Nephron progenitor cell (in vitro differentiated cells): ENCODE measurements around the gene HPS3.

Experiments
- DNase-seq: peaks from one replicate; pipeline ENCODE4 v3.0.0; 2021
- H3K27ac Mint-ChIP-seq: 2 replicates; pipeline ENCODE4 v1.8.0; 2021; ENCODE audit warnings: mild to moderate bottlenecking, moderate library complexity, mixed read lengths
- H3K27me3 Mint-ChIP-seq: 2 replicates; pipeline ENCODE4 v1.8.0; 2021; ENCODE audit warnings: mild to moderate bottlenecking, low read depth, mixed read lengths; ENCODE audit not compliant: poor library complexity
- H3K36me3 Mint-ChIP-seq: 2 replicates; pipeline ENCODE4 v1.8.0; 2021; ENCODE audit warnings: low read depth, mixed read lengths
- H3K4me1 Mint-ChIP-seq: 2 replicates; pipeline ENCODE4 v1.8.0; 2021; ENCODE audit warnings: mixed read lengths
- H3K4me3 Mint-ChIP-seq: 2 replicates; pipeline ENCODE4 v1.8.0; 2021; ENCODE audit warnings: mild to moderate bottlenecking, moderate library complexity, mixed read lengths
- H3K9me3 Mint-ChIP-seq: 2 replicates; pipeline ENCODE4 v1.8.0; 2021; ENCODE audit warnings: mild to moderate bottlenecking, moderate library complexity, mixed read lengths
- TF ChIP-seq, protein P1 (sequence below): fragments of 200-600 bp; sonication (generic); IDR thresholded peaks from 2 replicates; pipeline ENCODE4 v1.5.0; 2021; ENCODE audit warnings: antibody characterized with exemption

The HPS3 gene

DNA sequence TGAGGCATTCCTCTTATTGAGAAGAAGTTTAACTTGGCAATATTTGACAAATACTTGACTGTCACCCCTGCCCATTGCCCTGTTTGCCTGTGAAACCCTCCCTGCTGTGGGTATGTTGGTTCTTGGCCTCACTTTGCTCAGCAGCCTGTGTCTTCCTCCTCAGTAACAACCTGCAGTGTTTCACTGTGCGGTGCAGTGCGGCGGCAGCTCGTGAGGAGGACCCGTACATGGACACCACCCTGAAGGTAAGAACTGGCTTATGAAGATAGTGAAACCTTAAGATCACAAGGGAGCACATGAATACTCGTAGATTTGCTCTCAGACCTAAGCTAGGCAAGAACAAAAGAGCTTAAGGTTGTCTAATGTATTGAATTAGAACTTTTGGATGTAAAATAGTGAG, 21.0 kb downstream of the HPS3 start:
- Mint-ChIP-seq H3K4me1 (peaks cover 25% of the 10 kb centered on the region), H3K27ac (no peak overlapping the region), H3K36me3 (peaks cover 22% of the 10 kb centered on the region), H3K9me3 (no peaks in the 10 kb centered on the region), H3K27me3 (no peaks in the 10 kb centered on the region), H3K4me3 (no peak overlapping the region)
- TF ChIP-seq, protein P1, sequence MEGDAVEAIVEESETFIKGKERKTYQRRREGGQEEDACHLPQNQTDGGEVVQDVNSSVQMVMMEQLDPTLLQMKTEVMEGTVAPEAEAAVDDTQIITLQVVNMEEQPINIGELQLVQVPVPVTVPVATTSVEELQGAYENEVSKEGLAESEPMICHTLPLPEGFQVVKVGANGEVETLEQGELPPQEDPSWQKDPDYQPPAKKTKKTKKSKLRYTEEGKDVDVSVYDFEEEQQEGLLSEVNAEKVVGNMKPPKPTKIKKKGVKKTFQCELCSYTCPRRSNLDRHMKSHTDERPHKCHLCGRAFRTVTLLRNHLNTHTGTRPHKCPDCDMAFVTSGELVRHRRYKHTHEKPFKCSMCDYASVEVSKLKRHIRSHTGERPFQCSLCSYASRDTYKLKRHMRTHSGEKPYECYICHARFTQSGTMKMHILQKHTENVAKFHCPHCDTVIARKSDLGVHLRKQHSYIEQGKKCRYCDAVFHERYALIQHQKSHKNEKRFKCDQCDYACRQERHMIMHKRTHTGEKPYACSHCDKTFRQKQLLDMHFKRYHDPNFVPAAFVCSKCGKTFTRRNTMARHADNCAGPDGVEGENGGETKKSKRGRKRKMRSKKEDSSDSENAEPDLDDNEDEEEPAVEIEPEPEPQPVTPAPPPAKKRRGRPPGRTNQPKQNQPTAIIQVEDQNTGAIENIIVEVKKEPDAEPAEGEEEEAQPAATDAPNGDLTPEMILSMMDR = no peak
- no peak for DNase-seq

DNA sequence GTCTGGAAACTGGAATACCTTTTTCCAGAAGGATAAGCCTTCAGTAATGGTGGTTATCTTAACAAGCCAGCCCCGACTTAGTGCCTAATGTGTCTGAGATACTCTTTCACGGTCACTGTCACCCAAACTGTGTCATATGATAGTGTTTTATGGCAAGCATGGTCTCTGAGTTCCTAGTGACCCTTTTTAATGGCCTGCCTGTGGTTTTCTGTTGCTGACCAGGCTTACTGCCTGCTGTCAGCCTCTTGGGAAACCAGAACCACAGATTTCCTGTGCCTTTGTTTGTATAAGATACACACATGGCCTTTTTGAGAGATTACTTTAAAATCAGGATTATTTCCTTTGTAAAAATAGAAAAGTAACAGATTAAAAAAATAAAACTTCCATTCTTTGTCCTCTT, 22.4 kb downstream of the HPS3 start:
- Mint-ChIP-seq H3K27me3 (no peaks in the 10 kb centered on the region), H3K4me3 (peak overlapping the region; percentile 1), H3K27ac (peak overlapping the region; percentile 19), H3K4me1 (peaks cover 25% of the 10 kb centered on the region), H3K36me3 (peaks cover 26% of the 10 kb centered on the region), H3K9me3 (no peaks in the 10 kb centered on the region)
- TF ChIP-seq, protein P1 = no peak
- DNase-seq = peak; percentile 14

DNA sequence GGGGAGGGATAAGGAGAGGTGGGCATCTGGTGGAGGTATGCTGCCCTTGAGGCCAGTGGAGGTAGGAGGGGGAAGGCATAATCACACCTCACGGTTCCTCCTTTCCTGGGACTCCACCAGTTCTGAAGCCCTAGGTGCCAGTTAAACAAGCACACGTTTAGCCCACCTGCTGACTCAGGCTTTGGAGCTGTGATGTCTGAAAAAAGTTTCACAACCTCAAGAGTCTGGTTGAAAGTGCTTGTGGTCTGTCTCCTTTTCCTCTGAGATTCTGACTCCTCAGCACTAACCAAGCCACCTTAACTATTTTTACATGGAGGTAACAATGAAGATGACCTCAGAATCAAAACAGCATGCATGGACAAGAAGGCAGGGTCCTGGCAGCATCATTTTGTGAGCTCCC, 23.0 kb downstream of the HPS3 start:
- no peaks in the 10 kb centered on the region for H3K9me3 Mint-ChIP-seq
- H3K27ac Mint-ChIP-seq = no peak overlapping the region
- no peak for DNase-seq
- peaks cover 30% of the 10 kb centered on the region for H3K36me3 Mint-ChIP-seq
- H3K27me3 Mint-ChIP-seq = no peaks in the 10 kb centered on the region
- TF ChIP-seq, protein P1 = no peak
- peaks cover 25% of the 10 kb centered on the region for H3K4me1 Mint-ChIP-seq
- no peak overlapping the region for H3K4me3 Mint-ChIP-seq

DNA sequence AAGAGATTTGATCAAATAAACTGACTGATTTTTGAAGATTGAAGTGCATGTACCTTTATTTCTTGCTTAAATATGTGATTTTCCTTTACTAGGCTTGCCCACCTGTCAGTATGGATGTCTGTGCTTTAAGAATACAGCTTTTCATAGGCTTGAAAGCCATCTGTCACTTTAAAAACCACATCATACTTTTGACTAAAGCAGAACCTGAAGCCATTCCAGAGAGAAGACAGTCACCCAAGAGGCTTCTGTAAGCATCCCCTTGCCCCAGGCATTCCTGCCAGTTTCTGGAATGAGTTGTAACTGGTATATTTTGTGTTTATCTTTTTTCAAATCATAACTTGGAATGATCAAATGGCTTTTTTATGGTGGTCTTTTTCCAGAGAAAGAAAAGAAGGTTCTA, 24.0 kb downstream of the HPS3 start:
- H3K36me3 Mint-ChIP-seq = peaks cover 27% of the 10 kb centered on the region
- TF ChIP-seq, protein P1 = no peak
- no peak for DNase-seq
- no peak overlapping the region for H3K4me3 Mint-ChIP-seq
- H3K27ac Mint-ChIP-seq = no peak overlapping the region
- peaks cover 25% of the 10 kb centered on the region for H3K4me1 Mint-ChIP-seq
- H3K9me3 Mint-ChIP-seq = no peaks in the 10 kb centered on the region
- no peaks in the 10 kb centered on the region for H3K27me3 Mint-ChIP-seq

DNA sequence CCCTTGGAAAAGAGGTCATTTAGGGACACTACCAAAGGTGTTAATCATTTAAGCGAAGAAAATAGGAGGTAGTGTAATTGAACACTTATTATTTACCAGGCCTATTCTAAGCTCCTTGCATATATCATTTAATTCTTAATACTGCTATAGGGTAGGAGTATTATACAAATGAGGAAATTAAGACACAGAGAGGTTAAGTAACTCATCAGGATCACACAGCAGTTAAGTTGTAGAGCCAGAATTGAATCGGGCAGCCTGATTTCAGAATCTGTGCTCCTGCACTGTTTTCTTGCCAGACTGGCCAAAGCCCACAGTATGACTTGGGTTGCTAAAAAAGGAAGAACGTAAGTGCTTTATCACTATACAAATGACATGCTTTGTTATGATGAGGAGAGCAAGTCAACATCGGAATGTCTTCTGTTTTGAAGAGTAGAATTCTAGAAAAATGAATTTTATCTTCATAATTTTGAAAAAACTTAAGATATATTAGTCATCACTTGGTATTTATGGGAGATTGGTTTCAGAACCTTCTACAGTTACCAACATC, 31.4 kb downstream of the HPS3 start:
- no peaks in the 10 kb centered on the region for H3K9me3 Mint-ChIP-seq
- H3K4me3 Mint-ChIP-seq = no peak overlapping the region
- DNase-seq = no peak
- H3K27me3 Mint-ChIP-seq = no peaks in the 10 kb centered on the region
- H3K27ac Mint-ChIP-seq = no peak overlapping the region
- H3K4me1 Mint-ChIP-seq = no peaks in the 10 kb centered on the region
- H3K36me3 Mint-ChIP-seq = peaks cover 43% of the 10 kb centered on the region
- TF ChIP-seq, protein P1 = no peak

DNA sequence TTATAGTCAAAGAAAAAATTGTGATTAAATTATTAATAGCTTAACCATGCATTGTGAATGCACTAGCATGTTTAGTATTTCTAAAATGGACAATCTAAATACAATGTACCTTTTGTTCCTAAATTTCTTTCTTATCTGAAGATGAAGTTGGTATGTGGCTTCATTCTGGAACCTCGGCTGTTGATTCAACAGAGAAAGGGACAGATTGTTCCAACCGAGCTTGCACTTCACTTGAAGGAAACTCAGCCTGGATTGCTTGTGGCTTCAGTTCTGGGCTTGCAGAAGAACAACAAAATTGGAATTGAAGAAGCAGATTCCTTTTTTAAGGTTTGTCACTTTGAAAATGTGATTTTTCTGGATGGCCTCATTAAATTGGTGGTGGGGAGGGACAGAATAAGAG, 32.6 kb downstream of the HPS3 start:
- TF ChIP-seq, protein P1 = no peak
- no peak overlapping the region for H3K27ac Mint-ChIP-seq
- H3K4me1 Mint-ChIP-seq = no peaks in the 10 kb centered on the region
- no peaks in the 10 kb centered on the region for H3K27me3 Mint-ChIP-seq
- H3K9me3 Mint-ChIP-seq = no peaks in the 10 kb centered on the region
- H3K36me3 Mint-ChIP-seq = peaks cover 49% of the 10 kb centered on the region
- no peak for DNase-seq
- H3K4me3 Mint-ChIP-seq = no peak overlapping the region
